ENCODE measurements around the gene NLRP14.

DNA sequence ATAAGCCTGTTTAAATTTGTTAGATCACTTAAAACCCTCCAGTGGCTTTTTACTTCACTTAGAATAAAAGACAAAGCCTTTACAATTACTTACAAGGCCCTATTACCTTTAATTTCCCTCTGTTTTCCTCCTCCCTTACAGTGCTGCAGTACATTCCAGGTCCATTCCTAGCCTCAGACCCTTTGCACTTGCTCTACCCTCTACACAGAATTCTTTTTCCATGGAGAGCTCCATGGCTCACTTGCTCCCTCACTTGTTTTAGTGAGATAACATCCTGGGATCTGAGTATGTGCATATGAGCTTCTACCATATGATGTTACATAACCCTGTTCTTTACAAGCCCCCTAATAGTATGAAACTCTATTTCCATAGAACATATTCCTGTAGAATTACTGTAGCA is 24.6 kb upstream of the NLRP14 start:
- no peak for TF ChIP-seq POLR2A (IDR thresholded peaks at IDR 0.05; ENCODE audit: low read length)
- TF ChIP-seq GATA1 (IDR thresholded peaks at IDR 0.05; ENCODE audit: low read depth, low read length), result no peak

Measured in erythroblast (primary cell).